ENCODE results near the gene CACNA1D. TPM values are rescaled to one million over a fixed set of nuclear protein-coding genes. Genes with fewer than 3 reads are reported as not detected.

Gene CACNA1D
- total RNA-seq, 1 donor from 2014 or later = 2.8 TPM

DNA sequence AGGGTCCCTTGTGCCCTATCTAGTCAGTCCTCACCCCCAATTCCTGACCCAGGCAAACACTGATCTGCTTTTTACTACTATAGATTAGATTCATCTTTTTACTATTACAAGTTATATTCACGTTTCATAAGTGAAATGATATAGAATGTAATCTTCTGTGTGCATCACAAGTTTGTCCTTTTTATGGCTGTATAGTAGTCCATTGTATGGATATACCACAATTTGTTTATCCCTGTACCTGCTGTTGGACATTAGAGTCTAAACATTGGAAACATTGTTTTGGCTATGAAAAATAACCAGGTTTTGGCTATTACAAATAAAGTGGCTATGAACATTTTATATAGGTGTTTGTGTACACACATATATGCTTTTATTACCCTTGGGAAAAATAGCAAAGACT, 112.4 kb downstream of the CACNA1D start:
- peaks cover 20% of the 10 kb centered on the region for H3K9me3 Mint-ChIP-seq
- no peaks in the 10 kb centered on the region for H3K4me1 Mint-ChIP-seq
- DNase-seq (ENCODE audit: low spot score in 2 of 2, unreplicated experiment in 2 of 2) = no peak
- H3K27ac Mint-ChIP-seq = no peak overlapping the region
- peaks cover 2% of the 10 kb centered on the region for H3K36me3 Mint-ChIP-seq
- TF ChIP-seq, protein P1, sequence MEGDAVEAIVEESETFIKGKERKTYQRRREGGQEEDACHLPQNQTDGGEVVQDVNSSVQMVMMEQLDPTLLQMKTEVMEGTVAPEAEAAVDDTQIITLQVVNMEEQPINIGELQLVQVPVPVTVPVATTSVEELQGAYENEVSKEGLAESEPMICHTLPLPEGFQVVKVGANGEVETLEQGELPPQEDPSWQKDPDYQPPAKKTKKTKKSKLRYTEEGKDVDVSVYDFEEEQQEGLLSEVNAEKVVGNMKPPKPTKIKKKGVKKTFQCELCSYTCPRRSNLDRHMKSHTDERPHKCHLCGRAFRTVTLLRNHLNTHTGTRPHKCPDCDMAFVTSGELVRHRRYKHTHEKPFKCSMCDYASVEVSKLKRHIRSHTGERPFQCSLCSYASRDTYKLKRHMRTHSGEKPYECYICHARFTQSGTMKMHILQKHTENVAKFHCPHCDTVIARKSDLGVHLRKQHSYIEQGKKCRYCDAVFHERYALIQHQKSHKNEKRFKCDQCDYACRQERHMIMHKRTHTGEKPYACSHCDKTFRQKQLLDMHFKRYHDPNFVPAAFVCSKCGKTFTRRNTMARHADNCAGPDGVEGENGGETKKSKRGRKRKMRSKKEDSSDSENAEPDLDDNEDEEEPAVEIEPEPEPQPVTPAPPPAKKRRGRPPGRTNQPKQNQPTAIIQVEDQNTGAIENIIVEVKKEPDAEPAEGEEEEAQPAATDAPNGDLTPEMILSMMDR (IDR thresholded peaks at IDR 0.05; ENCODE audit: unreplicated experiment) = no peak
- no peak overlapping the region for H3K4me3 Mint-ChIP-seq
- peaks cover 5% of the 10 kb centered on the region for H3K27me3 Mint-ChIP-seq (ENCODE audit: low read depth)

DNA sequence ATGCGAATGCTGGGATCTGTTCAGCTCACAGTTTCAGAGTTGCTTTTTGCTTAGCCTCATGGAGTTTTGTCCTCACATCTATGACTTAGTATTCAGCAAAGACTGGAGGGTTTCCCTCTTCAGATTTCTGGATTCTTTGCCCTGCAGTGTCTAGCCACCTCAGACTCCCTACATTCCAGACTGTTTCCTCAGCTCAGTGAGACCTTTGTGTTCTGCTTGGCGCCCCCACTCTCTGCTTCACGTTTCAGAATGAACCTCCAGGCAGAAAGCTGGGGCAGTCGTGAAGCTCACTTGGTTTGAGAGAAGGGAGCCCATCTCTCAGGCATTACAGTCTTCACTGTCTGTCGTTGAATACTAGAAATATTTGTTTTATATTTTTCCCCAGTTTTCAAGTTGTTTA, 118.1 kb downstream of the CACNA1D start:
- peaks cover 3% of the 10 kb centered on the region for H3K27me3 Mint-ChIP-seq (ENCODE audit: low read depth)

DNA sequence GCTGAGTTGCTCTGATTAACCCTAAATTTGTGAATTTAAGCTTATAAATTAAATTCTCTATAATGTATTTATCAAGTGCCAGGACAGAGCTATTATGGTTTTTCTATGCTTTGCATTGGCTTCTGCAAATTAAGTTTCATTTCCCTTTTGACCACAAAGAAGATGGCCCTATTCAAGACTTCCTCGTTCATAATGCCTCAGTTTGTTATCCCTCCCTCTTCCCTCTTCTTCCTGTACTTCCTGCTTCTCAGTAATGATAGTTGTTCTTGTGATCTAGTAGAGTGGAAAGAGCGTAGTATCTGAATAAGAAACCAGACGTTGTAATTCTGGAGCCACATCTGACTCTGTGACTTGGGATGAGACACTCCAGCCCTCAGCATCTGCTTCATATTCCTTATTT, 118.7 kb downstream of the CACNA1D start:
- H3K4me3 Mint-ChIP-seq = no peak overlapping the region
- no peak for DNase-seq (ENCODE audit: low spot score in 2 of 2, unreplicated experiment in 2 of 2)
- peaks cover 4% of the 10 kb centered on the region for H3K4me1 Mint-ChIP-seq
- H3K36me3 Mint-ChIP-seq = peaks cover 2% of the 10 kb centered on the region
- H3K27me3 Mint-ChIP-seq (ENCODE audit: low read depth) = peaks cover 4% of the 10 kb centered on the region
- H3K27ac Mint-ChIP-seq = no peak overlapping the region
- TF ChIP-seq, protein P1 (IDR thresholded peaks at IDR 0.05; ENCODE audit: unreplicated experiment) = no peak
- peaks cover 11% of the 10 kb centered on the region for H3K9me3 Mint-ChIP-seq

More for the DNA sequence above, 118.1 kb downstream of the CACNA1D start:
- no peak for DNase-seq (ENCODE audit: low spot score in 2 of 2, unreplicated experiment in 2 of 2)
- no peak overlapping the region for H3K27ac Mint-ChIP-seq
- peaks cover 2% of the 10 kb centered on the region for H3K36me3 Mint-ChIP-seq
- H3K4me3 Mint-ChIP-seq = no peak overlapping the region
- H3K4me1 Mint-ChIP-seq = peaks cover 4% of the 10 kb centered on the region
- TF ChIP-seq, protein P1 (IDR thresholded peaks at IDR 0.05; ENCODE audit: unreplicated experiment) = no peak
- peaks cover 13% of the 10 kb centered on the region for H3K9me3 Mint-ChIP-seq

DNA sequence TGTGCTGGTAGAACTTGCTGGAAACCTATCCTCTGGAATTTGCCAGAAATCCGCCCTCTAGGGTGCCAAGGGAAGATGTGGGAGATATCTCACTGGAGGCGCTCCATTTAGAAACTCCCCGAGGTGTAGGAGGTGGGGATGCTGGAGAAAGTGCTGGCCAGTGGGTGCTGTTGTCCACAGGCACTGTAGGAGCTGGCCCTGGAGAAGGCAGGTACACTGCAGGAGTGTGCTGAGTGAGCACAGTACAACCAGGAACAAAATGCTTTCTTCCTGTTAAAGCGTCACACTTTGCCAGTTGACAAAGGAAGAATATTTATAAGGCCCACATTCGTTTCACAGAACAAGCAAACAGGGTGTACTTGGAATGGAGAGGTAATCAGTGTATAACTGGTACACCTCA, 119.9 kb downstream of the CACNA1D start:
- no peak overlapping the region for H3K4me3 Mint-ChIP-seq
- H3K27me3 Mint-ChIP-seq (ENCODE audit: low read depth) = peaks cover 6% of the 10 kb centered on the region
- TF ChIP-seq, protein P1 (IDR thresholded peaks at IDR 0.05; ENCODE audit: unreplicated experiment) = no peak
- no peak for DNase-seq (ENCODE audit: low spot score in 2 of 2, unreplicated experiment in 2 of 2)
- H3K36me3 Mint-ChIP-seq = peaks cover 2% of the 10 kb centered on the region
- peaks cover 7% of the 10 kb centered on the region for H3K9me3 Mint-ChIP-seq
- peaks cover 4% of the 10 kb centered on the region for H3K4me1 Mint-ChIP-seq
- H3K27ac Mint-ChIP-seq = no peak overlapping the region

DNA sequence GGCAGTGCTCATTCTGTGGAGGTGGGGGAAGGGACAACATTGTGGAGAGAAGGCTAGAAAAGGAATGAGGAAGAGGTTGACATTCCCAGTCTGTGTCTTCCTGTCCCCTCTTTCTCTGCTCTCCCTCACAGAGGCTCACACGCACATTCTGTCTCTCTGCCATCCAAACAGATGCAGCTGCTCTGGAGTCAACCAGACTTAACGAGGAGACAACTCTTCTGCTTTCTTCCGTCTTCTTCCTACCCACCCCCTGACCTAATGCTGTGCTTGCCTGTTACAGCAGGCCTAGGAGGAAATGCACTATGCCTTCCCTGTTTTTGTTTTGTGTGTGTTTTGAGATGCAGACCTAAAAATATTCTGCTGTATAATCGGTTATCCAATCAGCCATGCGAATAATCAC, 121.9 kb downstream of the CACNA1D start:
- peaks cover 11% of the 10 kb centered on the region for H3K27me3 Mint-ChIP-seq (ENCODE audit: low read depth)
- TF ChIP-seq, protein P1 (IDR thresholded peaks at IDR 0.05; ENCODE audit: unreplicated experiment) = no peak
- H3K9me3 Mint-ChIP-seq = no peaks in the 10 kb centered on the region
- H3K4me3 Mint-ChIP-seq = no peak overlapping the region
- no peak for DNase-seq (ENCODE audit: low spot score in 2 of 2, unreplicated experiment in 2 of 2)
- no peaks in the 10 kb centered on the region for H3K36me3 Mint-ChIP-seq
- peaks cover 4% of the 10 kb centered on the region for H3K4me1 Mint-ChIP-seq
- no peak overlapping the region for H3K27ac Mint-ChIP-seq
